ENCODE results near the gene TSPO.

Gene TSPO

DNA sequence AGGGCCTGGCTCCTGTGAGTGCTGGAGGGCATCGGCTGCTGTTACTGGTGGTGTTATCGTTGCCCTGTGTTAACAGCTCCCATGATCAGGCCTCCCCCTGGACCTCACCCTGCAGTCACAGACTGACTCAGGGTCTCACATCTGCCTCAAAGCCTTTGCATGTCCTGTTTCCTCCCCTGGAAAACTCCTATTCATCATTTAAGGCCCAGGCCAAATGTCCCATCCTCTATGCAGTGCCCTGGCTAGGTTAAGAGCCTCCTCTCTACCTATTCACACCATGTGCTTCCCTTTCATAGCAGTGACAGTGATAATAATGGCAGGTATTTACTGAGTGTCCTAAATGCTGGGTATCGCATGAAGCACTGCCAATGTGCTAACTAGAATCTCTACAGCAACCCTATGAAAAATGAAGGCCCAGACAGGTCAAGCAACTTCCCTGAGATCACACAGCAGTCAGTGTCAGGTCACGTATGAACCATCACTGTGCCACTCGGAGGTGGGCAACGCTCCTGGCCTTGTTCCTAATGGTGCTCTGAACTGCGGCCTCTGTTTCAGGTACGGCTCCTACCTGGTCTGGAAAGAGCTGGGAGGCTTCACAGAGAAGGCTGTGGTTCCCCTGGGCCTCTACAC, 9.3 kb downstream of the TSPO start:
- DNase-seq, result no peak

DNA sequence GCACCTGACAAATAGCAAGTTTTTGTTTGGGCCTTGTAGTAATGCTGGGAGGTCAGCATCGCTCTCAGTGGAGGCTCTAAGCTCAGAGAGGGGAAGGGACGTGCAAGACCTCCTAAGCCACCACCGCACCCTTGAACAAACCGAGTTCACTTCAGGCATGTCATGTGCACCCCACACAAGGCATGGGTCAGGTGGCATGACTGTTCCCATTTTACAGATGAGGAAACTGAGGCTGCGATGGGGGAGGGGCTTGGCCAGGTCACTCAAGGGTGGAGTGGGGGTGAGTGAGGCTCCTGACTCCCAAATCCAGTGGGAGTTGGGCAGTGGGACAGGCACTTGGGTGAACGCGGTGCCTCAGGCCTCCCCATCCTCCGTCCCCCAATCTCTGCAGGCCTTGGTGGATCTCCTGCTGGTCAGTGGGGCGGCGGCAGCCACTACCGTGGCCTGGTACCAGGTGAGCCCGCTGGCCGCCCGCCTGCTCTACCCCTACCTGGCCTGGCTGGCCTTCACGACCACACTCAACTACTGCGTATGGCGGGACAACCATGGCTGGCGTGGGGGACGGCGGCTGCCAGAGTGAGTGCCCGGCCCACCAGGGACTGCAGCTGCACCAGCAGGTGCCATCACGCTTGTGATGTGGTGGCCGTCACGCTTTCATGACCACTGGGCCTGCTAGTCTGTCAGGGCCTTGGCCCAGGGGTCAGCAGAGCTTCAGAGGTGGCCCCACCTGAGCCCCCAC, 11.2 kb downstream of the TSPO start:
- DNase-seq, result no peak

DNA sequence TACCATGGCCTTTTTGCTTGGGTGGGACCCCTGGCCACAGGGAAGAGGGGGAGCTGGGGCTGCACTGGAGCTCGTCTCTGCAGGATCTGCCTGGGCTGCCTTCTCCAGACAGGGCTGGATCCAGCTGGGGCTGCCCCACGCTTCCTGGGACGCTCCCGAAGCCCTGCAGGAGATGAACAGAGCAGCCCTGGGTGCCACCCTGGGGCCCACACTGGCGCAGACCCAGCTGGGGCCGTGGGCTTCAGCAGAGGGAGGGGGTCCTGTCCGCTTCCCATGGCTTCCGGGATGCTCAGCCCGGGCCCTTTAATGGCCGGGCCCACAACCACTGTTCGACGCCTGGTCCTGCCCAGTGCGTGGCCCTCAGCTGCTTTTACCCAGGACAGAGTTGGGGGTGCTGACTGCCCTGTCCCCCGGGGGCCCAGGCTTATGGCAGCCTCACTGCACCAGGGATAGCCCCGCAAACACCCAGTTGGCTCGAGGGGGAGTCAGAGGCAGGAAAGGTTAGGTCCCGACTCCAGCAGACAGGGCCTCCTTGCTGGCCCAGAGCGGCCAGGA, 12.0 kb downstream of the TSPO start:
- no peak for DNase-seq

DNA sequence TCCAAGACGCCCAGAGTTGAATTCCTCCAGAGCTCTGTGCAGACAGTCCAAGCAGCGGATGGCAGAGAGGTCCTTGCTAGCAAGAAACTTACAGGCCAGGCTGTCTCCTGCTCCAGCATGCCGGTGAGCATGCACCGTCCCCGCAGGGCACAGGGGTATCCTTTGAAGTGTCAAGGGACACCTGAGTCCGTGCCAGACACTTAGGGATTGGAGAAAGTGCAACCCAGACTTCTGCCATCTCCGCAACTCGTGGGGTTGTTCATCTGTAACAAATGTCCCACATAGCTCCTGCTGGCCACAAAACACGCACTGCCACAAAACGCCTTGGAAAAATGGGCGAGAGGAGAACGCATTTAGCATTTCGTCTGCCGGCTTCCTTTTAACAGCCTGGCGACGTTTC, 13.3 kb downstream of the TSPO start:
- no peak for DNase-seq

DNA sequence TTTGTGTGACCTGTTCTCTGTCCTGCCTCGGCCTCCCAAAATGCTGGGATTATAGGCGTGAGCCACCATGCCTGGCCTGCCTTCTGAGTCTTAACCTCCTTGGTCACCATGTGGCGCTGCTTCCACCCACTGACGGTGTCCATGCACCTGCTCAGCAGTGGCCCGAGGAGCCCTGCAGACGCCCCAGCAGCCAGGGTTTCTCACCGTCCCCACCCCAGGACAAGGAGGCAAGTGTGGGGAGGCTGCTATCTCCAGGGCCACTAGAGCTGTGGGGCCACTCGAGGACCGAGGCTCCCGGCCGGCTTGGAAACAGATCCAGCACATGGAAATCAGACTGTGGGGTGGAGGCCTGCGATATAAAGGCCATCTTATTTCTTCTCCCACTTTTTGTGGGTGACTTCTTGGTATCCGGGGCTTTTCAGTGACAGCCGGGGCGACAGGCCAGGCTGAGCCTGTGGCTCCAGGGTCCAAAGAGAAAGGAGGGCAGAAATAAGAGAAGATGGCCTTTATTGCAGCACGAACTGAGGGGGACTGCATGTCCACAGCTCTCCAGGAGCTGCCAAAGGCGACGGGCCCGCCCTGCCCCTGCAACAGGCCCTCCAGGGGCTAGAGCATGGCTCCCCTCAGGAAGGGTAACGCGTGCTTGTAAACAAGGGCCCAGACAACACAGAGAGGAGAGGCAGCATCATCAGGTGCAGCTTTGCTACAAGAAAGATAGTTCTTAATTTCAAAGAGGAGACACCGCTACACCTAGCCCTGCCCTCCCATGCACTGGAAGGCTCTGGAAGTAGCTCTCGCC, 15.0 kb downstream of the TSPO start:
- no peak for DNase-seq

DNA sequence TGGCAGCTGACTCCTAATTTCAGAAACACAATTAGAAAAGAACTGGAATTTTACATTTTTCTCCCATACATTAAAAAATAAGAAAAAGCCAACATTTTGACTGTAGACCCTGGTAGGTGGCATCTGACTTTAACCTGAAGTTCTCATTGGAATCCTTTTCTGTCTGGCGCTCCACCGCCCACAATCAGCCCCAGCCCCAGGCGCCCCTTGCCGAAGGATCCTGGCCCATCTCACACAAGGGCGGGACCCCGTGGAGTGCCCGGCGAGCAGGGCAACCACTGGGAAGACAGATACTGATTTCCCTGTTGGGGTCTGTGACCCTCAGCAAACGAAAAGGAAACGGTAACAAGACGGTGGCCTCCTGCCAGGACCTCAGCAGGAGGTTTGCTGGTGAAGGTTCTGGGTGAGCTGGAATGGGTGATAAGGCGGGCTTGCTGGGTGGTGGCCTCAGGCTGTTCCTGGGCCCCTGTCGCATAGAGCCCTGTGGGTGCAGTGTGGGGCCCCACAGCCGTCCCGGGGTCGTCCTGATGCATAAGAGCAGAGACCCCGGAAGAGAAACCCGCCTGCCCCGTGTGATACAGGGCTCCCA, 15.7 kb downstream of the TSPO start:
- DNase-seq, result no peak

DNA sequence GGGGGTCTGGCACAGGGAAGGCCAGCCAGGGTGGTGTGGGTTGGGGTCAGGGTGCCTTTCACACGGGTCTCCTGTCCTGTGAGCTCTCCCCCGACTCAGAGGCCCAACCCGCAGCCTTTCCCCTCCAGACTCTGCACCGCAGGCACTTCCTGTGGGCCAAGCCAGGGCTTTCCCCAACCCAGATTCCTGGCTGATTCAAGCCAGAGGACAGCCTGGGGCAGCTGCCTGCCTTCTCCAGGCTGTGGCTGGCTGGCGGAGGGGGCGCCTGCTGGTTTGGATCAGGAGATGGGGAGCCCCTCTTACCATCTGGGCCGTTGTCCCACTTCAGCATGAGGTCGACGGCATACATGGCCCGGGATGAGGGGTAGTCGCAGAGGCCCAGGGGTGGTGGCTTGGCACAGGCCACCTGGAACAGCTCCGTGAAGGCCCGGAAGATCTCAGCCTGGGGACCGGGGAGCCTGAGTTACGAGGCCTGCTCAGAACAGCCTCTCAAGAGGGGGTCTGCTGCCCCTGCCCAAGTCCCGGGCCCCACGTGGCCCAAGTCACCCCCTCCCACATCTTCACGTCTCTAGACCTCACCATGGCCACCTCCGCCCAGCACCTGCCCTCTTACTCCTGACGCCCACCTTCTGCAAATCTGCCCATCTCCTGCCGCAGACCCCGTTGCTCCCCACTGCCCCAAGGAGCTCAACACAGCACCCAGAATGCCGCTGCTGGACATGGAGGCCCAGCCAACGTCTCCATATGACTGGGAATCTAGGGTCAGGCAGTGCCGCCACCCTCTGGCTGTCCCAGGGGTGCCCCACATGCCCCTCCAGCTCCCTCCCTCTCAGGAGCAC, 17.3 kb downstream of the TSPO start:
- DNase-seq, result no peak

DNA sequence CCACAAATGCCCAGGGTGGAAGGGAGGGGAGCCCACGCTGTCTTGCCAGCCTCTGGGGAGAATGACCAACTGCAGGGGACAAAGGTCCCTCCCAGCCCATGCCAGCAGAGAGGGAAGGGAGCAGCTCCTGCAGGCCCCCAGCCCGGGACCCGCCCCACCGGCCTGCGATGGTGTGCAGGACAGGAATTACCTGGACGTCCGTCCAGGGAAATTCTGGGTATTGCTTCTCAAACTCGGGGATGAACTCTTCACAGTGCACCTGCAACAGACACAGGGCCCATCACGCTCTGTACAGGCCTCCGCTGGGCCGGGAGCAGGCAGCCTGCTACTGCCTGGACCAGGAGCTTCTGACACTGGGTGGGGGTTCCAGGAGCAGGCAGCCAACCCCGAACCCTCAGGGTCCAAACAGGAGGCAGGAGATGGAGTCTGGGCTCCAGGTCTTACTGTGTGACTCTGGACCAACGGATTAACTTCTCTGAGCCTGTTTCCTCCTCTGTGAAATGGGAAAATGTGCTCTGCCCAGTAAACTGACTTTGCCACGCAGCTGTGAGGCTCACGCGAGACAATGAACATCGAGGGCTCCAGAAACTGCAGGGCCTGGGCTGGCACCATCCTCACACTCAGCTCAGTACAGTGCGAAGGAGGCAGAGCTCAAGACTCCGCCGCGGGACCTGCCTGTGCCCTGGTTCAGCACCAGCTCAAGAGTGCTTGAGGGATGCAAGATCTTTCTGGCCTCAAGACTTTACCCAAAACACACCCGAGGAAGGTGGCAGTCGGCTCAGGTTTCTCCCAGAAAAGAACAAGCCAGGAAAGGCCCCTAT, 18.2 kb downstream of the TSPO start:
- no peak for DNase-seq

DNA sequence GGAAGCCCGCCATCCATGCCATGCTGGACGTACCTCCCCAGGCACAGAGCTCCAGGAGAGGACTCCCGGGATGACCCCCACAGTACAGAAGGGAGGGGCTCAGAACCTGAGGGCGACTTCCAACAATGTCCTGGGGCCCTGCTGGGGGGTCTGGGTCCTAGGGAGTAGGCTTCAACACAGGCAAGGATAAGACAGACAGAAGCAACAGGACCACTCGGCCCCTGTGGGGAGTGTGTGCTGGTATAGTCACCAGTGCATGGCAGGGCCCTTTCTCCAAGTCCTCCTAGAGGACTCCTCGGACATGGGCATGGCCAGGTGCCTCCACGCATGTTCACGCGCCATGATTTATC, 18.7 kb downstream of the TSPO start:
- DNase-seq, result no peak

DNA sequence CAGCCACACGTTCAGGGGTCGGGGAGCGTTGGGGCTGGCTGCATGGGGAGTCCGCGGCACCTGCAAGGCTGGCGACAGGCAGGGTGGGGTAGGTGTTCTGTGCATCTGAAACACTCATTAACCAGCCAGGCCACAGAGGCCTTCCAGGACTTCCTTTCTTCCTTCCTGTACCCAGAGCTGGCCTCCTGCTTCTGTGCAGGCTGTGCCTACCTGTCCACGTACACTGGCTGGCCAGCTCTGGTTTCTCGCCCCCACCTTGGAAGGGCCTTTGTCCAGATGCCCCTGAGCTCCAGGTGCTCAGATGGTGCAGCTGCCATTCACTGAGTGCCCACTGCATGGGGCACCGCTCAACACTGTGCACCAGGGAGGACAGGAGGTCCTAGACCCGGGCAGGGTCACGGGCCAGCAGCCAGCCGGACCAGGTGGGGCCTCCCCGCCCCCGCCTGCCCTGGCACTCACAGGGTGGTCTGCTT, 19.7 kb downstream of the TSPO start:
- no peak for DNase-seq

DNA sequence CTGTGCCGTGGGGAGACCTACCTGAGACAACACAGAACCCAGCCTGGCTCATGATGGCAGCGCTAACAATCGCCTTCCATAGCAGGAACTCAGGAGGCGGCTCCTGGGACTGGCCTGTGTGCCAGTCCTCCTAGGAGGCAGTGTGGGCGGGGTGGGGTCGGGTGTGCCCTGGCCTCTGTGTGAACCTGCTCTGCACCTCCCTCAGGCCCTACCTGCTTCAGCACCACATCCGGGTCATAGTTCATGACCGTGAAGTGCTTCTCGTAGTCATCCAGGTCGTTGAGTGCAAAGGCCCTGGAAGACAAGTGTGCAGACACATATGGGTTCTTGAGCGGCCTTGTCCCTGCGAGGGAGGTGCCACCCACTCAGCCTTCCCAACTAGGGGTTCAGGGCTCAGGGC, 20.2 kb downstream of the TSPO start:
- no peak for DNase-seq

DNA sequence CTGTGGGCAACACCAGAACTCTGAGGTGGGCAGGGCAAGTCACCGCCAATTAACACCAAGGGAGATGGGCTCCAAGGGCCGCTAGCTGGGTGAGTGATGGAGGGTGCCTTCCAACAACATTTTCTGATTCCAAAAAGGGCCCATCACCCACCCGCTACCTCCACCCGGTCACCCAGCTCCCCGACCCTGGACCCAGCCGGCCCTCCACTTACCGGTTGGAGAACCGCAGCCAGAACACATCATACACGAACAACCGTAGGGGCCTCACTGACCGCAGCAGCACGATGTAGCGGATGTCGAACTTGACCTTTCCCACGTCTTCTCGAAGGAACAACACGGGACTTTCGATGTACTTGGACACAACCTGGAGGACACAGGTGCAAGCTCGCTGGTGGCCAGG, 20.8 kb downstream of the TSPO start:
- no peak for DNase-seq

DNA sequence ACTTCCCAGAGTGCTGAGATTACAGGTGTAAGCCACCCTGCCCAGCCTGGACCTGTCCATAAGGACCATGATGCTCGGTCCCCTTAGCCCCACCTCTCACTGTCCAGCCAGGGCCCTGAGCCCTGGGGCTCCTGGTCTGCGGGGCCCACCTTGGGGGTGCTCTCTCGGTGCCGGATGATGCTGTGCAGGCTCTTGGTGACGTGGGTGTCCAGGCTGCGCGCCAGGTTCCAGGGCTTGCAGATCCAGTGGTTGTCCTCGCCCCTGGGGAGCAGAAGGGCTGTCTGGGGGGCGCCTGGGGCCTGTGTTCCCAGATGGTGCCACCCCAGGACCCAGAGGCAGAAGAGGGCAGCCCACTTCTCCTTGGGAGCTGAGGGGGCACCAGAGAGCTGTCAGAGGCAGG, 22.2 kb downstream of the TSPO start:
- no peak for DNase-seq

DNA sequence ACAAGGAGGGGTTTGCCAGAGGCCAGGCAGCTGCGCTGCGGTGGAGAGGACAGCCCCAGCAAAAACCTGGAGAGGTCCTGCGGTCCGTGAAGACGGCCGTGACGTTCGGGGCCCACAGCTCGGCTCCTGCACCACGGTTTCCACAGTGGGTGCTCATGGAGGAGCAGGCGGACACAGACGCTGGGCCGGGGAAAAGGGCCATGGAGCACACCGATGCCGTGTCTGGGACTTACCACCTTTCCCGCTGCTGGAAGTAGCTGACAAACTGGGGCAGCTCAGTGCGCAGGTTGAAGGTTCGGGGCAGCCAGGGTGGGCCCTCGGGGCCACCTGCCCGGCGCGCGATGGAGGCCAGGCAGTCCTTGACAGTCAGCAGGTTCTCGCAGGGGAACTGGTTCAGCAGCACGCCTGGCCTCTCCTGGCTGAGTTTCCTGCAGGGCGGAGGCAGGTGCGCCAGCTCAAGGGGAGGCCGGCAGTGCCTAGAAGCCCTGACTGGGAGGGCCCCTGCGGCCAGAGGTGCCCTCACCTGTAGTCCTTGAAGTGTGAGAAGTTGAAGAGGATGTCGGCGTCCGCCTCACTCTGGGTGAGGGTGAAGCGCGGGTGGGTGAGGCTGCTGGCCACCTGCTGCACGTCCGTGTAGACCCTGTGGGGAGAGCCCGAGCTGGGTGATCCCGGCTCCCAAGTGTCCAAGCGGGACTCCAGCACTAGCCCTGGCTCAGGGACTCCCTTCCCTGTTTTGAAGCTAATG, 22.8 kb downstream of the TSPO start:
- no peak for DNase-seq

DNA sequence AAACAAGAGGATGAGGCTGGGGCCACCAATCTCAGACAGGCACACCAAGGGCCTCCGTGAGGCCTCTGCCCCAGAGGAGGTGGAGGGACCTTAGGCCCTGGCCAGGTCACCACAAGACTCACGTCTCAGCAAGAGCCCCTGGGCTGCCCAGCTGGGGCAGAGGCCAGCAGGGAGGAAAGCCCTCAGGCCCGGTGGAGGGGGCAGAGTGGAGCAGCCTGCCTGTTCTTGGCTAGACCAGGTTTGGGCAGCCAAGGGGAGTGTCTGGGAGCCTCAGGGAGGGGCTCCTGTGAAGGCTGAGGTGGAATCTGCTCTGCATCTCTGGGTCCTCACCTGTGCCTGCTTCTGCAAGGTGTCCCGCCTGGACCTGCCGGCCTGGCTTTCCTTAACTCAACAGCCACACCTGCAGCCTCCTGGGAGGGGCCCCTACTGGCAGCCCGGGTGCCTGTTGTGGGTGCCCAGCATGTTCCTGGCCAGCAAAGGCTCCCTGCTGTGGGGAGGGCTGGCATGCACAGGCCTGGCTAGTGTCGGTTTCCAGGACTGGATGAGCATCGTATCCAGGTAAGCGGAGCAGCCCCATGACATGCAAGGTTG, 23.7 kb downstream of the TSPO start:
- DNase-seq, result no peak

DNA sequence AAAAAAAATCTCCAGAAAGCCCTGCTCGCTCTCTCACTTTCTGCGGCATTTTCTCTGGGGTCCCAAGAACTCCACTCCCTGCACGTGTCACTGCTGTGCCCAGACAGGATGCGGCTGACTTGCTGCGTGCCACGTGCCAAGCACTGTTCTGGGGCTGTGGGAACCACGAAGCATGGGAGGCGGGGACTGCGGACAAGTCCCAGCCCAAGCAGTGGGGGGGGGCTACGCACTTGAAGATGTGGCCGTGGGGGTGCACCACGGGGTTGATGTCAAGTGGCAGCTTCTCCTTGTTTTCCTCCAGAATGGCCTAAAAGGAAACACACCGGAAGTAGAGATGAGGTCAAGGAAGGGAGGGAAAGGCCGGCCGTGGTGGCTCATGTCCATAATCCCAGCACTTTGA, 24.7 kb downstream of the TSPO start:
- no peak for DNase-seq

DNA sequence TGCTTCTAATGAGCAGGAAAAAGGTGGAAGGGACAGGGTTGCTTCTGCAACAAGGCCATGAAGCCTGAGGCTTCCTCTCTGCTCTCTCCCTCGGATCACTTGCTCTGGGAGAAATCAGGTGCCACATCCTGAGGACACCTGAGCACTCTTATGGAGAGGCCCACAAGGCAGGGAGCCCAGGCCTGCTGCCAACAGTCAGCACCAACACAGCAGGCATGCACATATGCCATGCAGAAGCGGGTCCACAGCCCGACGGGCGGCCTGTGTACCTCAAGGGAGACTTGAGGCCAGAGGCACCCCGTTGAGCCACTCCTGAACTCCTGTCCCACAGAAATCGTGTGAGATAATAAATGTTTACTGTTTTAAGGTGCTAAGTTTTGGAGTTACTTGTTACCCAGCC, 26.1 kb downstream of the TSPO start:
- no peak for DNase-seq

DNA sequence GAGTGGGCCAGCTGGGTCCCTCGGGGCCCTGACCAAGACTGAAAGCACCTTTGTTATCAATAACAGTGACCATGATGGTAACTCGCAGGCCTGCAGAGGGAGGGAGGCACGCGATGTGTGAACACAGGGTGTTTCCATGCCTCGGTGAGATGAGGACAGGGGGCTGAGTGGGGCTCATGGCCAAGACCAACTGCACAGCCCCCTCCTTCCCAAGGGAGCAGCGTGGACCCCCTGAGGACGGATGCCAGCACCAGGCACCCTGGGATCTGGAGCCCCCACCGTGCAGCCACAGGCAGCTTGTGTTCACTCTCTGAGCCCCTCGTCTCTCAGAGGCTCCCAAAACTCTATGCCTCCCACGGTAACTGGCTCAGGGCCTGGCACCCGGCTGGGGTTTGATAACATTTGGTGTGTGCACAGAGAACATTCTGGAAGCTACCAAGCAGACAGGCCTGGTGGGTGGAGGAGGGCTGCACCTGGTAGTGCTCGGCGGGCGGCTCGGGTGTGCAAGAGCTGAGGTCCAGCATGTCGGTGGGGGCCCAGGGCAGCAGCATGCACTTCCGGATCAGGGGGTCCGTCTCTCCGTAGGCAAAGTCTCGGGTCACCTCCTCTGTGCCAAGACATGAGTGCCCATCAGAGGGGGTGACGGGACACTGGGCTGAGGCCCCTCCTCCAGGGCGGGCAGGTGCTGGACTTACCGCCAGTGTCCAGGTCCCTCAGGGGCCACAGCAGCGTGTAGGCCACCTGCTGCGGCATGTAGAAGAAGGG, 28.0 kb downstream of the TSPO start:
- DNase-seq, result no peak

DNA sequence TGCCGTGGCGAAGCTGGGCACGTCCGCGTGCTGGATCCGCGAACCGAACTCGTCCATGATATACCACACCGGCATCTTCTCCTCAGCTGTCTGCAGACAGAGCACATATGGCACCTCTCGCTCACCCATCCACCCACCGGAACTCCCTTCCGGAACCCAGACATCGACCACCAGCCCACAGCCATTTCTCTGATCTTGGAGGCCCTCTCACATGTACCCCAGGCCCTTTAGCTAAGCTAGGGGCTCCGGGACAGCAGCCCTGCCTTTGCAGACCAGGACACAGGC, 28.5 kb downstream of the TSPO start:
- DNase-seq, result no peak

DNA sequence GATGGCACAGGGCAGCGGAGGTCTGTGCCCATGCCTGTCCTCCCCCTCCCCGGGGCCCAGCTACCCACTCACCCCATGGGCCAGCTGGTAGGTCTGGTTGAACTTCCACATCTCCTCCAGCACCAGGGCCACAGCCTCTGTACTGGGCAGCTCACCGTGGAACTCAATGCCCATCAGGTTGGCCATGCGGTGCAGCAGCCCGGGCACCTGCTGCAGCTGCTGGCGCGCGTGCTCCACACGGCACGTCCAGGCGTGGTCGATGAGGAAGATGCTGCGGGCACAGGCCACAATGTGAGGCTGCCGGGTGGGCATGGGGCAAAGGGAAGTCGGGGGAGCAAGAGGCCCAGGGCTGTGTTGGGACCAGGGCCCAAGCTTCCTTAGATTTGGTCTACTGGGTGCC, 29.3 kb downstream of the TSPO start:
- no peak for DNase-seq

Data from effector CD4-positive, alpha-beta T cell (primary cell).